ENCODE results near the gene NPAS3.

The NPAS3 gene

DNA sequence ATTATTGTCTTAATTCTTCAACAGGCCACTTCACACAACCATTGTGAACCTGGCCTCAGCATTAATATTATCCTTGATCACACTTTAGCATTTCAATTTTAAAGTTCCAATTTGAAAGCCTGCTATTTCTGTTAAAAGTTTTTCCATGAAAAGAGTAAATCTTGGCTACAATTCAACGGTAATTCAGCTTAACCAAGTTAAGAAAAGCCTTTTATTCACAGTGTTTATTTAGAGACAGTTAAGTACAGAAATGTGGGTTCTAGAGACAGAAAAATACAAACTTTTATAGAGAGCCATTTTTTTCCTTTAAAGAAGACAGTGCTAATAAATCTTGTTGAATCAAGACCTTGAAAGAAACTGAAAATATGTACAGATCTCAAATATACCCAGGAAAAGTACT is 103.9 kb downstream of the NPAS3 start:
- Histone ChIP-seq H4K20me1 (ENCODE audit: insufficient read depth, low read length) (no peaks in the 10 kb centered on the region), H2AFZ (ENCODE audit: low read depth, low read length) (no peak overlapping the region), H3K36me3 (ENCODE audit: insufficient read depth, low read length) (no peaks in the 10 kb centered on the region), H3K4me2 (ENCODE audit: insufficient read depth, low read length) (no peak overlapping the region), H3K9ac (ENCODE audit: low read depth, low read length) (no peak overlapping the region), H3K79me2 (ENCODE audit: insufficient read depth, low read length) (no peaks in the 10 kb centered on the region), H3K27ac (ENCODE audit: low read length) (no peak overlapping the region), H3K4me3 (ENCODE audit: low read depth in 1 of 2, low read length in 2 of 2) (no peak overlapping the region), H3K9me3 (ENCODE audit: insufficient read depth, low read length, severe bottlenecking) (no peaks in the 10 kb centered on the region), H3K27me3 (ENCODE audit: insufficient read depth, low read length, poor library complexity) (peaks cover 5% of the 10 kb centered on the region), H3K4me1 (ENCODE audit: insufficient read depth, low read length) (no peaks in the 10 kb centered on the region)
- TF ChIP-seq EZH2 (IDR thresholded peaks at IDR 0.05; ENCODE audit: borderline replicate concordance, low read depth, low read length, severe bottlenecking) (no peak), CTCF (IDR thresholded peaks at IDR 0.05; ENCODE audit: borderline replicate concordance, extremely low read depth, low read length, poor library complexity, severe bottlenecking) (no peak)
- ATAC-seq (ENCODE audit: insufficient read depth, low read depth) (no peak), DNase-seq (no peak)

DNA sequence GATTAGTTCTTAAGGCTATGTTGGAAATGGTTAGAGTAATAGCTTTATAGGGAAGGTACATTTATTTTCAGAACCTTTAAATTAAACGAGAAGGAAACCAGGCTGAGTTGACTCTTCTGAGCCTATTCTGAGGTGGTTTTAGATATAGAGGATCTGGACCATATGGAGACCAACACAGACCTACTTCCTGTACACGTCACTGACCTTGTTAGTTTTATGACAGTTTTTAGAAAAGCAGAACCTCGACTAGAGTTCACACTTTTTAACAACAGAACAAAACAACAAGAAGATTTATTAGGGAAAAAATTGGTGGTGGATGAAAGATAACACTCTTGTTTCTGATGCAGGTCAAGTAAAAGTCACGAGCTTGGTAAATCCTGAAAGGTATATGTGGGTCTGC is 107.1 kb downstream of the NPAS3 start:
- Histone ChIP-seq H3K9ac (ENCODE audit: low read depth, low read length) (no peak overlapping the region), H2AFZ (ENCODE audit: low read depth, low read length) (no peak overlapping the region), H3K4me3 (ENCODE audit: low read depth in 1 of 2, low read length in 2 of 2) (no peak overlapping the region), H3K4me1 (ENCODE audit: insufficient read depth, low read length) (no peaks in the 10 kb centered on the region), H4K20me1 (ENCODE audit: insufficient read depth, low read length) (no peaks in the 10 kb centered on the region), H3K79me2 (ENCODE audit: insufficient read depth, low read length) (no peaks in the 10 kb centered on the region), H3K4me2 (ENCODE audit: insufficient read depth, low read length) (no peak overlapping the region), H3K27me3 (ENCODE audit: insufficient read depth, low read length, poor library complexity) (peaks cover under 1% of the 10 kb centered on the region), H3K9me3 (ENCODE audit: insufficient read depth, low read length, severe bottlenecking) (no peaks in the 10 kb centered on the region), H3K27ac (ENCODE audit: low read length) (no peak overlapping the region), H3K36me3 (ENCODE audit: insufficient read depth, low read length) (no peaks in the 10 kb centered on the region)
- ATAC-seq (ENCODE audit: insufficient read depth, low read depth) (no peak), DNase-seq (no peak)
- TF ChIP-seq EZH2 (IDR thresholded peaks at IDR 0.05; ENCODE audit: borderline replicate concordance, low read depth, low read length, severe bottlenecking): no peak
- TF ChIP-seq CTCF (IDR thresholded peaks at IDR 0.05; ENCODE audit: borderline replicate concordance, extremely low read depth, low read length, poor library complexity, severe bottlenecking): no peak

DNA sequence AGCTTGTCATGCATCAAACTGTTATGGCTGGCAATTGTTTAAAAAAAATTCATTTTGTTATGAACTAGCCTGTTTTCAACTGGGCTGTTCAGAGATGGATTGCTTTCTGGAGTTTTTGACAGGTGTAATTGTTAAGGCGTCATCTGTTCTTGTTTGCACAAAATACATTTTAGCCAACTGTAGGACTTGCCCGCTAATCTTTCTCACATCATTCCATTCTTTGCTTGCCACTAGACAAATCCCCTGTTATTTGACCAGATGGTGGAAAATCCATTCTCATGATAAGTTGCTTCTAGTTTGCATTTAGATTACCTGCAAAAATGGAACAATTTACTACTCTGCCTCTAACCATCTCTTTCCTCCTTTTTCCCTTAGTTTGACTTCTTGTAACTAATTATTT is 114.3 kb downstream of the NPAS3 start:
- H3K79me2 ChIP-seq (ENCODE audit: insufficient read depth, low read length): no peaks in the 10 kb centered on the region
- H3K9me3 ChIP-seq (ENCODE audit: insufficient read depth, low read length, severe bottlenecking): no peaks in the 10 kb centered on the region
- no peaks in the 10 kb centered on the region for H4K20me1 ChIP-seq (ENCODE audit: insufficient read depth, low read length)
- no peak overlapping the region for H3K9ac ChIP-seq (ENCODE audit: low read depth, low read length)
- H3K27me3 ChIP-seq (ENCODE audit: insufficient read depth, low read length, poor library complexity): no peaks in the 10 kb centered on the region
- DNase-seq (no peak), ATAC-seq (ENCODE audit: insufficient read depth, low read depth) (no peak)
- H3K4me3 ChIP-seq (ENCODE audit: low read depth in 1 of 2, low read length in 2 of 2): no peak overlapping the region
- no peak overlapping the region for H3K4me2 ChIP-seq (ENCODE audit: insufficient read depth, low read length)
- no peak overlapping the region for H3K27ac ChIP-seq (ENCODE audit: low read length)
- H2AFZ ChIP-seq (ENCODE audit: low read depth, low read length): no peak overlapping the region
- no peaks in the 10 kb centered on the region for H3K36me3 ChIP-seq (ENCODE audit: insufficient read depth, low read length)
- no peak for TF ChIP-seq CTCF (IDR thresholded peaks at IDR 0.05; ENCODE audit: borderline replicate concordance, extremely low read depth, low read length, poor library complexity, severe bottlenecking)
- no peak for TF ChIP-seq EZH2 (IDR thresholded peaks at IDR 0.05; ENCODE audit: borderline replicate concordance, low read depth, low read length, severe bottlenecking)
- no peaks in the 10 kb centered on the region for H3K4me1 ChIP-seq (ENCODE audit: insufficient read depth, low read length)

GRCh38 chr14:33056213-33056612 is 117.5 kb downstream of the NPAS3 start:
- H3K4me1 ChIP-seq (ENCODE audit: insufficient read depth, low read length): no peaks in the 10 kb centered on the region
- no peak overlapping the region for H3K27ac ChIP-seq (ENCODE audit: low read length)
- no peak overlapping the region for H3K4me3 ChIP-seq (ENCODE audit: low read depth in 1 of 2, low read length in 2 of 2)
- no peaks in the 10 kb centered on the region for H4K20me1 ChIP-seq (ENCODE audit: insufficient read depth, low read length)
- no peak for TF ChIP-seq EZH2 (IDR thresholded peaks at IDR 0.05; ENCODE audit: borderline replicate concordance, low read depth, low read length, severe bottlenecking)
- no peak for TF ChIP-seq CTCF (IDR thresholded peaks at IDR 0.05; ENCODE audit: borderline replicate concordance, extremely low read depth, low read length, poor library complexity, severe bottlenecking)
- no peaks in the 10 kb centered on the region for H3K79me2 ChIP-seq (ENCODE audit: insufficient read depth, low read length)
- ATAC-seq (ENCODE audit: insufficient read depth, low read depth) (no peak), DNase-seq (no peak)
- no peaks in the 10 kb centered on the region for H3K9me3 ChIP-seq (ENCODE audit: insufficient read depth, low read length, severe bottlenecking)
- H3K27me3 ChIP-seq (ENCODE audit: insufficient read depth, low read length, poor library complexity): no peaks in the 10 kb centered on the region
- no peaks in the 10 kb centered on the region for H3K36me3 ChIP-seq (ENCODE audit: insufficient read depth, low read length)
- no peak overlapping the region for H2AFZ ChIP-seq (ENCODE audit: low read depth, low read length)
- H3K4me2 ChIP-seq (ENCODE audit: insufficient read depth, low read length): no peak overlapping the region
- H3K9ac ChIP-seq (ENCODE audit: low read depth, low read length): no peak overlapping the region

Data from DND-41 (cell line).